ENCODE results near the gene TNPO1. TPM values are rescaled to one million over a fixed set of nuclear protein-coding genes. Genes with fewer than 3 reads are reported as not detected.

TNPO1 gene
- total and polyA plus RNA-seq, 2 of the 13 experiments (the other 11 are each of a cell fraction or from before 2014, with no cell fraction given) = 26.7 to 123 TPM

- no peaks in the 10 kb centered on the region for H3K9me3 ChIP-seq (ENCODE audit: low read length)
- no peaks in the 10 kb centered on the region; a peak in 1 of 5 replicates for H3K27me3 ChIP-seq (ENCODE audit: control insufficient read depth in 1 of 2, insufficient read depth in 2 of 2, low read length in 2 of 2)
- no peak for TF ChIP-seq ZNF460 (CRISPR knock-in tag; IDR thresholded peaks at IDR 0.05; ENCODE audit: borderline replicate concordance)
- TF ChIP-seq ZNF879 (CRISPR knock-in tag; IDR thresholded peaks at IDR 0.05) = no peak
- TF ChIP-seq MTF2 (CRISPR knock-in tag; IDR thresholded peaks at IDR 0.05; ENCODE audit: borderline replicate concordance) = no peak
- TF ChIP-seq HOXA3 (CRISPR knock-in tag; IDR thresholded peaks at IDR 0.05) = no peak
- TF ChIP-seq IRF2 (CRISPR knock-in tag; IDR thresholded peaks at IDR 0.05) = no peak
- TF ChIP-seq AKNA (CRISPR knock-in tag; IDR thresholded peaks at IDR 0.05; ENCODE audit: borderline replicate concordance) = no peak
- no peak for TF ChIP-seq SRSF4 (IDR thresholded peaks at IDR 0.05; ENCODE audit: low read depth, low read length, poor library complexity, severe bottlenecking)
- no peak for TF ChIP-seq GFI1 (CRISPR knock-in tag; IDR thresholded peaks at IDR 0.05; ENCODE audit: borderline replicate concordance)
- no peak for TF ChIP-seq SATB2 (CRISPR knock-in tag; IDR thresholded peaks at IDR 0.05)
- no peak for TF ChIP-seq ZNF768 (CRISPR knock-in tag; IDR thresholded peaks at IDR 0.05)
- no peak for TF ChIP-seq MIXL1 (CRISPR knock-in tag; IDR thresholded peaks at IDR 0.05)
- no peak for TF ChIP-seq ZNF790 (CRISPR knock-in tag; IDR thresholded peaks at IDR 0.05; ENCODE audit: borderline replicate concordance)
- TF ChIP-seq ZNF850 (CRISPR knock-in tag; conservative IDR thresholded peaks at IDR 0.05) = no peak
- TF ChIP-seq YEATS2 (CRISPR knock-in tag; IDR thresholded peaks at IDR 0.05; ENCODE audit: borderline replicate concordance) = no peak
- no peak for TF ChIP-seq ZNF543 (CRISPR knock-in tag; IDR thresholded peaks at IDR 0.05)
- CTCF ChIA-PET (ENCODE audit: low intra/inter-chr PET ratio, low total read pairs) = no interaction called here
- H3K27ac ChIP-seq (ENCODE audit: extremely low read length, insufficient read depth, low read length) = no peak overlapping the region
- 76% methylated on average over 7 of the region's 7 CpGs for WGBS (ENCODE audit: low lambda C conversion rate)
- in situ Hi-C loops (cut with HindIII; ENCODE audit: extremely low pct_ligation_motif_present, low pct_unique_long_range_greater_than_20kb) (no loop called here), intact Hi-C loops (cut with micrococcal nuclease; ENCODE audit: unreplicated experiment) (no loop called here)
- no peaks in the 10 kb centered on the region for H3K36me3 ChIP-seq (replicated peaks in 1 of 2; ENCODE audit: control insufficient read depth in 1 of 2, insufficient read depth in 2 of 2, low read length in 2 of 2)
- no peaks in the 10 kb centered on the region; the same call in 1 of the 2 replicates for H4K20me1 ChIP-seq (ENCODE audit: insufficient read depth, low read length)
- no TSS peak for BruUV-seq (replicated peaks)
- FAIRE-seq (no peak), ATAC-seq (no peak), DNase-seq (ENCODE audit: low spot score) (no peak)
- peaks cover 31% of the 10 kb centered on the region for H3K79me2 ChIP-seq (ENCODE audit: insufficient read depth, low read length)
- peak overlapping the region in 1 of 3 experiments; percentile 93; a peak in 2 of 6 replicates for H3K4me3 ChIP-seq (replicated peaks in 1 of 3; ENCODE audit: insufficient read depth in 1 of 3, low read depth in 2 of 3, low read length in 3 of 3)
- H3K4me1 ChIP-seq (ENCODE audit: insufficient read depth, low read length) = peaks cover 51% of the 10 kb centered on the region
- H3K9ac ChIP-seq (ENCODE audit: insufficient read depth, low read depth, low read length) = no peak overlapping the region
- H3K4me2 ChIP-seq (ENCODE audit: low read depth, low read length) = peak overlapping the region; percentile 90
- no peak overlapping the region for H2AFZ ChIP-seq (ENCODE audit: low read length)
- POLR2A ChIA-PET = interaction anchor here (0.8 to 0.9 kb wide), 2 partner anchors 16 to 106 kb away, joined by 3 to 4 read pairs; no protein-coding TSS in a partner anchor
Observed at GRCh38 chr5:72954389-72954788, 137.9 kb downstream of the TNPO1 start.
